GM12878 (cell line): ENCODE results near the gene ING1.

Experiments
- EZH2 ChIP-seq: IDR thresholded peaks from 2 replicates; pipeline ENCODE4 v1.6.1; 2012; ENCODE audit warnings: low read depth, mild to moderate bottlenecking, control low read depth, inconsistent platforms, low read length, borderline replicate concordance; ENCODE audit not compliant: control insufficient read depth
- IKZF1 ChIP-seq: fragments of 450-650 bp; conservative IDR thresholded peaks from 2 replicates; pipeline ENCODE4 v1.6.1; 2017; ENCODE audit warnings: antibody characterized with exemption, mild to moderate bottlenecking
- MXI1 ChIP-seq: fragments of 150-350 bp; IDR thresholded peaks from 2 replicates; pipeline ENCODE4 v1.6.1; 2011; ENCODE audit warnings: low read depth, mild to moderate bottlenecking, inconsistent platforms, low read length, improper control_type of control experiment
- NFYA ChIP-seq: IDR thresholded peaks from 2 replicates; pipeline ENCODE4 v1.6.1; 2011; ENCODE audit warnings: low read depth, mild to moderate bottlenecking, low read length, improper control_type of control experiment, borderline replicate concordance
- NR2C2 ChIP-seq: IDR thresholded peaks from 2 replicates; pipeline ENCODE4 v1.6.1; 2011; ENCODE audit warnings: borderline replicate concordance, low read depth; ENCODE audit not compliant: control insufficient read depth, insufficient read length
- POLR2A ChIP-seq: IDR thresholded peaks from 2 replicates; pipeline ENCODE4 v1.6.1; 2011; ENCODE audit warnings: low read depth, mild to moderate bottlenecking, low read length
- RUNX3 ChIP-seq: IDR thresholded peaks from 2 replicates; pipeline ENCODE4 v1.6.1; 2012; ENCODE audit warnings: low read length, inconsistent platforms
- ZZZ3 ChIP-seq: IDR thresholded peaks from 2 replicates; pipeline ENCODE4 v1.6.1; 2011; ENCODE audit warnings: low read depth; ENCODE audit not compliant: control insufficient read depth, insufficient read length
- TF ChIP-seq, protein P1 (sequence below), 3 experiments: IDR thresholded peaks in 2 of 3; conservative IDR thresholded peaks in 1 of 3; 2 replicates each; pipeline ENCODE4 v1.5.1; 2011; ENCODE audit warnings: low read depth in 3 of 3, low read length in 3 of 3, mild to moderate bottlenecking in 3 of 3, control low read depth in 2 of 3, moderate library complexity in 2 of 3, inconsistent platforms in 1 of 3, mixed read lengths in 1 of 3; ENCODE audit not compliant: control insufficient read depth in 2 of 3, insufficient read depth in 1 of 3; ENCODE audit errors: extremely low read depth in 1 of 3
- TF ChIP-seq, protein P2 (sequence below): fragments of 150-350 bp; IDR thresholded peaks from 2 replicates; pipeline ENCODE4 v1.6.1; 2016; ENCODE audit warnings: low read depth, low read length
- TF ChIP-seq, protein P3 (sequence below): IDR thresholded peaks from 2 replicates; pipeline ENCODE4 v1.6.1; 2011; ENCODE audit warnings: borderline replicate concordance, low read depth, mild to moderate bottlenecking, moderate library complexity, low read length; ENCODE audit not compliant: insufficient read depth, poor library complexity, severe bottlenecking
- TF ChIP-seq, protein P4 (sequence below): fragments of 450-650 bp; IDR thresholded peaks from 2 replicates; pipeline ENCODE4 v1.6.1; 2014; ENCODE audit warnings: mild to moderate bottlenecking
- TF ChIP-seq, protein P5 (sequence below): IDR thresholded peaks from 2 replicates; pipeline ENCODE4 v1.6.1; 2012; ENCODE audit warnings: mild to moderate bottlenecking, low read depth, low read length

DNA sequence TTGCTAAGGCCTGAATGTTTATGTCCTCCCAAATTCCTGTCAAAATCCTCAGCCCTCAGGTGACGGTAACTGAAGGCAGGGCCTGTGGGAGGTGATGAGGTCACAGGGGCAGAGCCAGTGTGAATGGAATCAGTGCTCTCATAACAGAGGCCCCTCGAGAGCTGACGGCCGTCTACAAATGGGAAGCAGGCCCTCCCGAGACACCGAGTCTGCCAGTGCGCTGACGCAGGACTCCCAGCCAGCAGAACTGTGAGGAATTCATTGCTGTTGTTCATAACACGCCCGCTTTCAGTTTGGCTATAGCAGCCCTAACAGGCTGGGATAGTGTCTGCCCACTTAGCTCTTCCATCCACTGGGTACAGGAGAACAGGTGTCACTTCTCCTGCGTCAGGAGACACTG, 48.8 kb upstream of the ING1 start:
- TF ChIP-seq, protein P1, sequence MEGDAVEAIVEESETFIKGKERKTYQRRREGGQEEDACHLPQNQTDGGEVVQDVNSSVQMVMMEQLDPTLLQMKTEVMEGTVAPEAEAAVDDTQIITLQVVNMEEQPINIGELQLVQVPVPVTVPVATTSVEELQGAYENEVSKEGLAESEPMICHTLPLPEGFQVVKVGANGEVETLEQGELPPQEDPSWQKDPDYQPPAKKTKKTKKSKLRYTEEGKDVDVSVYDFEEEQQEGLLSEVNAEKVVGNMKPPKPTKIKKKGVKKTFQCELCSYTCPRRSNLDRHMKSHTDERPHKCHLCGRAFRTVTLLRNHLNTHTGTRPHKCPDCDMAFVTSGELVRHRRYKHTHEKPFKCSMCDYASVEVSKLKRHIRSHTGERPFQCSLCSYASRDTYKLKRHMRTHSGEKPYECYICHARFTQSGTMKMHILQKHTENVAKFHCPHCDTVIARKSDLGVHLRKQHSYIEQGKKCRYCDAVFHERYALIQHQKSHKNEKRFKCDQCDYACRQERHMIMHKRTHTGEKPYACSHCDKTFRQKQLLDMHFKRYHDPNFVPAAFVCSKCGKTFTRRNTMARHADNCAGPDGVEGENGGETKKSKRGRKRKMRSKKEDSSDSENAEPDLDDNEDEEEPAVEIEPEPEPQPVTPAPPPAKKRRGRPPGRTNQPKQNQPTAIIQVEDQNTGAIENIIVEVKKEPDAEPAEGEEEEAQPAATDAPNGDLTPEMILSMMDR (IDR thresholded peaks at IDR 0.05 in 2 of 3, conservative IDR thresholded peaks at IDR 0.05 in 1 of 3; ENCODE audit: control insufficient read depth in 2 of 3, extremely low read depth in 1 of 3, insufficient read depth in 1 of 3, low read depth in 3 of 3, low read length in 3 of 3): no peak
- TF ChIP-seq, protein P2, sequence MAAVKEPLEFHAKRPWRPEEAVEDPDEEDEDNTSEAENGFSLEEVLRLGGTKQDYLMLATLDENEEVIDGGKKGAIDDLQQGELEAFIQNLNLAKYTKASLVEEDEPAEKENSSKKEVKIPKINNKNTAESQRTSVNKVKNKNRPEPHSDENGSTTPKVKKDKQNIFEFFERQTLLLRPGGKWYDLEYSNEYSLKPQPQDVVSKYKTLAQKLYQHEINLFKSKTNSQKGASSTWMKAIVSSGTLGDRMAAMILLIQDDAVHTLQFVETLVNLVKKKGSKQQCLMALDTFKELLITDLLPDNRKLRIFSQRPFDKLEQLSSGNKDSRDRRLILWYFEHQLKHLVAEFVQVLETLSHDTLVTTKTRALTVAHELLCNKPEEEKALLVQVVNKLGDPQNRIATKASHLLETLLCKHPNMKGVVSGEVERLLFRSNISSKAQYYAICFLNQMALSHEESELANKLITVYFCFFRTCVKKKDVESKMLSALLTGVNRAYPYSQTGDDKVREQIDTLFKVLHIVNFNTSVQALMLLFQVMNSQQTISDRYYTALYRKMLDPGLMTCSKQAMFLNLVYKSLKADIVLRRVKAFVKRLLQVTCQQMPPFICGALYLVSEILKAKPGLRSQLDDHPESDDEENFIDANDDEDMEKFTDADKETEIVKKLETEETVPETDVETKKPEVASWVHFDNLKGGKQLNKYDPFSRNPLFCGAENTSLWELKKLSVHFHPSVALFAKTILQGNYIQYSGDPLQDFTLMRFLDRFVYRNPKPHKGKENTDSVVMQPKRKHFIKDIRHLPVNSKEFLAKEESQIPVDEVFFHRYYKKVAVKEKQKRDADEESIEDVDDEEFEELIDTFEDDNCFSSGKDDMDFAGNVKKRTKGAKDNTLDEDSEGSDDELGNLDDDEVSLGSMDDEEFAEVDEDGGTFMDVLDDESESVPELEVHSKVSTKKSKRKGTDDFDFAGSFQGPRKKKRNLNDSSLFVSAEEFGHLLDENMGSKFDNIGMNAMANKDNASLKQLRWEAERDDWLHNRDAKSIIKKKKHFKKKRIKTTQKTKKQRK: no peak
- TF ChIP-seq NFYA (no peak), POLR2A (no peak), EZH2 (no peak), MXI1 (no peak), ZZZ3 (no peak), RUNX3 (no peak), NR2C2 (no peak), IKZF1 (no peak)
- TF ChIP-seq, protein P3, sequence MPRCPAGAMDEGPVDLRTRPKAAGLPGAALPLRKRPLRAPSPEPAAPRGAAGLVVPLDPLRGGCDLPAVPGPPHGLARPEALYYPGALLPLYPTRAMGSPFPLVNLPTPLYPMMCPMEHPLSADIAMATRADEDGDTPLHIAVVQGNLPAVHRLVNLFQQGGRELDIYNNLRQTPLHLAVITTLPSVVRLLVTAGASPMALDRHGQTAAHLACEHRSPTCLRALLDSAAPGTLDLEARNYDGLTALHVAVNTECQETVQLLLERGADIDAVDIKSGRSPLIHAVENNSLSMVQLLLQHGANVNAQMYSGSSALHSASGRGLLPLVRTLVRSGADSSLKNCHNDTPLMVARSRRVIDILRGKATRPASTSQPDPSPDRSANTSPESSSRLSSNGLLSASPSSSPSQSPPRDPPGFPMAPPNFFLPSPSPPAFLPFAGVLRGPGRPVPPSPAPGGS: no peak
- TF ChIP-seq, protein P4, sequence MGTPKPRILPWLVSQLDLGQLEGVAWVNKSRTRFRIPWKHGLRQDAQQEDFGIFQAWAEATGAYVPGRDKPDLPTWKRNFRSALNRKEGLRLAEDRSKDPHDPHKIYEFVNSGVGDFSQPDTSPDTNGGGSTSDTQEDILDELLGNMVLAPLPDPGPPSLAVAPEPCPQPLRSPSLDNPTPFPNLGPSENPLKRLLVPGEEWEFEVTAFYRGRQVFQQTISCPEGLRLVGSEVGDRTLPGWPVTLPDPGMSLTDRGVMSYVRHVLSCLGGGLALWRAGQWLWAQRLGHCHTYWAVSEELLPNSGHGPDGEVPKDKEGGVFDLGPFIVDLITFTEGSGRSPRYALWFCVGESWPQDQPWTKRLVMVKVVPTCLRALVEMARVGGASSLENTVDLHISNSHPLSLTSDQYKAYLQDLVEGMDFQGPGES: no peak
- TF ChIP-seq, protein P5, sequence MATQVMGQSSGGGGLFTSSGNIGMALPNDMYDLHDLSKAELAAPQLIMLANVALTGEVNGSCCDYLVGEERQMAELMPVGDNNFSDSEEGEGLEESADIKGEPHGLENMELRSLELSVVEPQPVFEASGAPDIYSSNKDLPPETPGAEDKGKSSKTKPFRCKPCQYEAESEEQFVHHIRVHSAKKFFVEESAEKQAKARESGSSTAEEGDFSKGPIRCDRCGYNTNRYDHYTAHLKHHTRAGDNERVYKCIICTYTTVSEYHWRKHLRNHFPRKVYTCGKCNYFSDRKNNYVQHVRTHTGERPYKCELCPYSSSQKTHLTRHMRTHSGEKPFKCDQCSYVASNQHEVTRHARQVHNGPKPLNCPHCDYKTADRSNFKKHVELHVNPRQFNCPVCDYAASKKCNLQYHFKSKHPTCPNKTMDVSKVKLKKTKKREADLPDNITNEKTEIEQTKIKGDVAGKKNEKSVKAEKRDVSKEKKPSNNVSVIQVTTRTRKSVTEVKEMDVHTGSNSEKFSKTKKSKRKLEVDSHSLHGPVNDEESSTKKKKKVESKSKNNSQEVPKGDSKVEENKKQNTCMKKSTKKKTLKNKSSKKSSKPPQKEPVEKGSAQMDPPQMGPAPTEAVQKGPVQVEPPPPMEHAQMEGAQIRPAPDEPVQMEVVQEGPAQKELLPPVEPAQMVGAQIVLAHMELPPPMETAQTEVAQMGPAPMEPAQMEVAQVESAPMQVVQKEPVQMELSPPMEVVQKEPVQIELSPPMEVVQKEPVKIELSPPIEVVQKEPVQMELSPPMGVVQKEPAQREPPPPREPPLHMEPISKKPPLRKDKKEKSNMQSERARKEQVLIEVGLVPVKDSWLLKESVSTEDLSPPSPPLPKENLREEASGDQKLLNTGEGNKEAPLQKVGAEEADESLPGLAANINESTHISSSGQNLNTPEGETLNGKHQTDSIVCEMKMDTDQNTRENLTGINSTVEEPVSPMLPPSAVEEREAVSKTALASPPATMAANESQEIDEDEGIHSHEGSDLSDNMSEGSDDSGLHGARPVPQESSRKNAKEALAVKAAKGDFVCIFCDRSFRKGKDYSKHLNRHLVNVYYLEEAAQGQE: no peak
